ENCODE results near the gene TSPAN3.

The TSPAN3 gene

DNA sequence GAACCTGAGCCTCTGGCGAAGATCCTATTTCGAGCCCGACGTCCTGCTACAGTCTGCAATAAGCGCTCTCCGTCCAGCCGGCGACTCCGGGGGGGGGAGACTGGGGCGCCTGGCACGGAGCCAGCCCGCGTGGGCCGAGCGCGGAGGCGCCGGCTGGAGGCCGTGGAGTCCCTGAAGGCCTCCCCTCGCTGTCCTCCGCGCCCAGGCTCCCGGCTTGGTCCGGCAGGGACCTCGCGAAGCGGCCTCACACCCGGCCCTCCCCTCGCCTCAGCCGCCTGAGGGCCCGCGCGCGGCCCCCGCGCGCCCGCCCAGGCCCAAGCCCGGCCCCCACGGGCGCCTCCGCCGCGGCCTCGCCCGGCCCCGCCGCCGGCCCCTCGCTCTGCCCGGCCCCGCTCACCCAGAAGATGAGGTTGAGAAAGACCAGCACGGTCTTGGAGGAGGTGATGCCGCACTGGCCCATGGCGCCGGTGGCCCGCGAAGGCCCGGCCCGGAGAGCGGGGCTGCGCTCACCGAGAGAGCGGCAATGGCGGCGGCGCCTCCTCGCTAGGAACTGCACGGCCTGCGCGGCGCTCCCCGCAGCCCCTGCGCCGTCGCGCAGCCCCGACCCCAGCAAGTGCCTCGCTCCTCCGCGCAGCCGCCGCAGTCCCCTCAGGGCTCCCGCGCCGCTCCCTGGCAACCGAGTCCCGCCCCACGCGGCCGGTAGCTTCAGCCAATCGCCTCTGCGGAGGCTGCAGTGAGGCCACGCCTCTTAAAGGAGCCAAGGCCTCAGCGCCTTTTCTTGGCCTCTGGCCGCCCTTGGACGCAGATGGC is at the start of gene TSPAN3:
TSPAN3 (minus strand) TSS at position 615 of the 810 bp plus-strand sequence; CDS start at position 460, 155 bp downstream.
- DNase-seq, result peak; percentile 70

DNA sequence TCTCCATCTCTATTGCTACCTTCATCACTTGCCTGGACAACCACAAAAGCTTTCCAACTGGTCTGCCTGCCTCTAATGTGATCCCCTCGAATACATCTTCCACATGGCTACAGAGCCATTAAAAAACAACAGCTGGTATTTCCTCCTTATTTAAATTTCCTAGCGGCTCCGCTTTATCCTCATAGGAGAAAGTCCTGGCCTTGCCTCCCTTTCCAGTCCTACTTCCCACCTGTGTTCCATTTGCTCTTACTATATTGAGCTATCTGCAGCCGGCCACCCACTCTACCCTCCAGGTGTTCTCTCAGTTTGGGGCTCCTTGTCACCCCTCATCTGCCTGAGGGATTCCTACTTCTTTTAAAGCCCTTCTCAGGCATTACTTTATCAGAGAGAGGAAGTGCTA is 49.7 kb upstream of the TSPAN3 start:
- DNase-seq, result no peak

DNA sequence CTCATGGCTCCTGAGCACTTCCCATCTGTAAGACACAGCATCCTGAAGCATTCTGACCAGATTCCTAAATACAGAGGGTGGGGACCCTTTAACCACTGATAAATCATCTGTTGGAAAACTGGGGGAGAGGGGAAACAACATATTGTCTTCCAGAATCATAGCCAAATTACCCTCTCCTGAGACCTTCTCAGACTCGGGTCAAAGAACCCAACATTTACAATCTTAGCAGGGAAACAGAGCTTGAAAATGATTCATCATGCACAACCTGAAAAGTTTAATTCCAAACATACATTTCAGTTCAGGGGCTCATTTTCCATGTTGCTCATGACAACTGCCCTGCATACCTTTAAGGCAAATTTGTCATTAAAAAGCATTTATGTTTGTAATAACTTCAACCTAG is 48.5 kb upstream of the TSPAN3 start:
- DNase-seq, result no peak

DNA sequence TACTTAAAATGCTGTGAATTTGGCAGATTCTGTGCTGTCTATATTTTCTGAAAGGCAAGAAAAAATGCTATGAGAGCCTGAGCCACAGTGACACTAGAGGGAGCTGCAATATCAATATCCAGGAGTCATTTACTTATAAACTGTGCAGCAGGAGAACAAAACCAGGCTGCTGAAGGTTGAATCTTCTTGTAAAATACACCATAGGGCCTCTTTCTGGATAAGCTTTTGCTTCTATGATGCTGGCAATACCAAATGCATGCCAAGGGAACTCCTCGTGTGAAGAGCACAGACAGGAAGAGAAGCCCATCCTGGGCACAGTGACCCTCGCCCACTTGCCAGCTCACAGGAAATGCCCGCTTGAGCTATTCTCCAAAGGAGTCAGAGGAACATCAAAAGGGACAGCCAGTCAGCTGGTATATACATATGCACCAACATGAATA is 48.0 kb upstream of the TSPAN3 start:
- DNase-seq, result peak; percentile 36

DNA sequence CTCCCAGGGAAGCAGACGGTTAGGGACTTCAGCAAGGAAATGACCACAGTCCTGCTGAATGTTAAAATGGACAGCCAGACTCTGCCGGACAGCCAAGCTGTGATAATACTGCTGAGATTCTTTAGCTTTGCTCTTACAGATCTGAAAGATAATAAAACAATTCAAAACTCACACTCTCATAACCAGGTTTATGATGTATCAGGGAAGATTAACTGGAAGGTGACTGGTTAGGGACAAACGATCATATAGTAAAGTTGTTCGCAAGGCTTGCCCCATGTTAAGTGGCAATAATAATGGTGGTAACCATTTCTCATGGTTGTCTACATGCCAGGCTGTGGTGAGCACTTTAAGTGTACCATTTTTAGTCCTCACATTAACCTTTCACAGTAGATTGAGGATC is 44.3 kb upstream of the TSPAN3 start:
- no peak for DNase-seq

DNA sequence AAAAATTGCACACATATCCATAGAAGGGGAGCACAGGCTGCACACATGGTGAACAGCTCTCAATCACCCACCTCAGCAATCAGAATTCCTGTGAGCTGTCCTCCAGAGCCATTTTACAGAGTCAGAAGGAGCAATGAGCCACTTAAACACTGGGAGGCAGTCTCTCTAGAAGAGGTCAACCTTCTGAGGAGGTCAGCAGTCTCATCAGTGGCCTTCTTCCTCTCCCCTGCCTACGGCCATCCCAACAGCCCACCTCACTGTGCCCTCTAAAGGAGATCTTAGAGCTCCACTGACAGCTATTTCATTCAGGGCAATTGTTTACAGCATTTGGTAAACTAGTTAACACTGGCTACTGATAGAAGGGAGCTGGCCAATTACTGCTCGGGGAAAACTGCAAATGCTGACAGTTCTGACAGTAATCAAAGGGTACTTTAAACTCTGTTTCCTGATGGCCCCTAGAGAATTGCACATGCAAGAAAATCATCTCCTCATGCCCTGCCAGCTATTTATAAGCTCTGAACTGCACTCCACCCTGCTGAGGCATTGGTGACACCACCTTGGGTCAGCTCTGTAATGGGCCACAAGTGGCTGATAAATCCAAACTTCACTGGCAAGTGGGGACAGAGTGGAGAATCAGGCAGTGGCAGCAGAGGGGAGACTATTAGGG is 42.1 kb upstream of the TSPAN3 start:
- no peak for DNase-seq

DNA sequence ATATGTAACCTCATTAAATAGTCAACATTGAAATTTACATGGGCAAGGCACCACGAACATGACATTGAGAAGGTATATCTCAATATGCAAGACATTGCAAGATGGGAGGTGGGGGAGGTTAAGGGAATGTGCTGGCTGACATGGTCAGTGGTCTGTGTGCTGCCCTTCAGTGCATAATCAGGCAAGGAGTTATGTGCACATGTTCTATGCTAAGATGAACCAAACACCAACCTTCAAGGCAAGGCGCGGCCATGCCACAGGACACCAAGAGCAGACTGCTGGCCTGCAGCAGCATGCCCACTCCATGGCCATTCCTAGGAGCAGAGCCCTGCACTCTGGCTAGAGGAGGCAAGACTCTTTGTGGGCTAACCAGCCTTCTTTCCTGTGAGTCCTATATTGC is 40.9 kb upstream of the TSPAN3 start:
- DNase-seq, result no peak

DNA sequence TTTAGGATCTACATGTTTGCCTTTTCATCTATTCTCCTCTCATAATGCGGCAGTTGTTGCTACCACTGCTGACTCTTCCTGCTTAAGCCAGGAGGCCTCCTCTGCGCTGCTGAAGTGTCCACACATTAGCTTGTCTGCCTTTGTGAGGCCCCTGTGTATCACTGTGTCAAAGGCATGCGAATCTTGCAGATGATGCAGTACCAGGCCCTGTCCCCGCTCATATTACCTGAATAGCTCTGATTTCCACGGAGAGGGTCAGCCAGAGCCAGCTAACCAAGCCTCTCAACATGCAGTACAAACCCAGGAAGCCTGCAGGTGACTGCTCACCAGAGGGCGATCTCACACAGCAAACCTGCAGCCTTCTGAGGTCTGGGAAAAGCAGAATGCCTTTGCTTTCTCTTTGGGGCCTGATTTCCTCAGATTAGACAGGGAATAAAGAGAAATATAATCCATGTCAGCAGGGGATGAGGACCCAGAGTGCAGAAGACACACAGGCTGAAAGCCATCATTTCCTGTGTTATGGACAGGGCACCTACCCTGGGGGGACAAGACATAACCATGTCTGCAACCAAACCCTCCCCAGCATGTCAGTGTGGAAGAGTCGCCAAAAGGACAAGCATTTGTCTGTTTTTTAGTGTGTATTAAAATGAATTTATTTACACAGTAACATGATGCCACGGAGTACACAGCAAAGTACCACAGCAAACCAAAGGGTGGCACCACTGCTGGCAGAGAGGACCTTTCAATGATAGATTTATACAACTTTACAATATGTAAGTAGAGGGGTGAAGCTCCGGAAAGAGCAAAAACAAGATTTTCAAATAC is 36.8 kb upstream of the TSPAN3 start:
- peak; percentile 1 for DNase-seq

DNA sequence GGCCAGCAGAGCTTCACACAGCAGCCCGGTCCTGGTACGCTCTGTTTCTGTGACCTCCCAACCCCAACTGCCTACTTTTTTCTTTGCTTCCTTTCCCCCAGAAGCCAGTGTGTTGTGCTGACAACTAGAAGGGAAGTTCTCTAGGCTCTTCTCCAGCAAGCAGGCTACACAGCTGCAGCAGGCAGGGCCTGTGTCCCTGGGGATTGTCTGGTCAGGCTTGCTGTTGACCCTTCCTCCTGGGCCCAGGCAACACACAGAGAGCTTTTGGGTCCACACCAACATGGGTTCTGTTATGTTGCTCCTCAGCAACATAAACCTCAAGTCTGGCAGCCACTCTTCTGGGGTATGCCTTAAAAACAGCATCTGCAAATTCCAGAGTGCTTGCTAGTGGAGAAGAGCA is 36.2 kb upstream of the TSPAN3 start:
- DNase-seq, result no peak

DNA sequence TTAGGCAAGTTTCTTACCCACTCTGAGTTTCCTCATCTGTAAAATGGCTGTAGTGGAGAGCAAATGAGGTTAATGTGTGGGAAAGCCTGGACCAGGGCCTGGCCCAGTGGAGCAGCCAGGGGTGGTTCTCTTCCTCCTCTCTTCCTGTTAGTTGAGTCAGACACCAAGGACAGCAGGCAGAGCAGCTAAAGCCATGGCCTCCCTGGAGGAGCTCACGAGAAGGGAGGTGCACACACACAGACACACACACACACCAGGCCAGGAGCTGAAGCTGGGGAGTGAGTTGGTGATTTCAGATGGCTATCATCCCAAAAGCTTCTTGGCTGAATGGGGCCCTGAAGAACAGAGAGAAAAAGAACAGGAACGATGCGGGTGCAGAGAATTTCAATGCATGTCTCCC is 33.2 kb upstream of the TSPAN3 start:
- no peak for DNase-seq

DNA sequence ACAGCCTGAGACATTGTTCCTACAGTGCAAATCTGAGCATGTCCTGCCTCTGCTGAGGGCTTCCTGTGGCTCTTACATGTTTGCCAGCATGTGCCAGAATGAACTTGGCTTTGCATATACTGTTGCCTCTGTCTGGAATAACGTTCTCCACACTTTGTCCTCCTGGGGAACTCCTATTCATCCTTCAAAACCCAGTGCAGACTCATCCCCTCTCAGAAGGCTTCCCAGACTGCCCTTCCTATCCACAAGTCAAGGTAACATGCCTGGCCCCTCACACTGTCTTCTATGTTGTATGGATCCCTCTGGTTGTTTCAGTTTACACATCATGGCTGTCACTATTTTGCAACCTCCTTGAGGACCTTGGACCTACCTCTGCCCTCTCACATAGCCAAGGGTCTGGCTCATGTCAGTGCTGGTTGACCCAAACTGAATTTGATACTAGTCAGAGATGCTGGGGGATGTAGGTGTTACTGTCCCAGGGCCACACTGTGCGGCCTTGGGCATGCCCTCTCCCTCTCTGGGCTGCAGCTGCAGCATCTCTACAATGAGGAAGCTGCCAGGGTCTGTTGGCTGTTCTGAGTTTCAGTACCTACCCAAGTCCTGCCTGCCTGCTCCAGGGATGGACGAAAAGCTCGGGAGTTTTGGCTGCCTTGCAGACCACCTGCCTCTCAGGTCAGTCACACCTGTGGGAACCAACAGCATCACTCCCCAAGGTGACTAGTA is 29.0 kb upstream of the TSPAN3 start:
- DNase-seq, result no peak

DNA sequence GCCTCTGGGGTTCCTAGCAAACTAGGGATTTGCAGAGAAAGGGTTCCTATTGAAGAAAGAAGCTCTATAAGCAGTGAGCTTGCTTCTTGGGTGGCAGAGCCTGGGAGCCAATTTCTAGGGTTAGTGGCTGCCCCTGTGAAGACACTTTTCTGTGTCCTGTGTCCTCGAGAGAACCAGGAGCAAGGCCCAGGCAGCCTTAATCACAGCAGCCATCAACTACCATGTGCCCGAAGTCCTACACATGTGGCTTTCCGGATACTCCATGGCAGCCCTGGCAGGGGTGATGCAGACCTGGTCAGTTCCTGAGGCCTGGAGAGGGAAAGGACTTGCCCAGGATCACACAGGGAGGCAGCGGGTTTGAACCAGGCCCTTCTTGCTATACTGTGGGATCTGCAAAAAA is 27.7 kb upstream of the TSPAN3 start:
- DNase-seq, result no peak

DNA sequence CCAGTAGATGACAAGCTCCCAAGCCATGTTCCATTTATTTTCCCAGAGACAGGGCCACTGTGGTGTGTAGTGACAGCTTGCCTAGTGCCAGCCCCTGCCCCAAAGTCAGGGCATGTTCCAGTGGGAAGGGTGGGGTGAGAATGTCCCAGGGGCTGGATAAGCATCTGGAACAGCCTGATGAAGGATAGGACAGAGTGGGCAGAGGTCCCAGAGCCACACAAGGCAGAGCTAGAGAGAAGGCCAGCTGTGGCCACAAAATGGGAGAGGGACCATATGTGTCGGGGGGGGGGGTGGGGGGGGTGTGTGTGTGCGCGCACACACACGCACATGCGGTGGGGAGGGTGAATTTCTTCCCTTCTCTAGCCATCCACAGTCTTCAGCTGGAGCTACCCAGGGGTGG is 27.0 kb upstream of the TSPAN3 start:
- no peak for DNase-seq

DNA sequence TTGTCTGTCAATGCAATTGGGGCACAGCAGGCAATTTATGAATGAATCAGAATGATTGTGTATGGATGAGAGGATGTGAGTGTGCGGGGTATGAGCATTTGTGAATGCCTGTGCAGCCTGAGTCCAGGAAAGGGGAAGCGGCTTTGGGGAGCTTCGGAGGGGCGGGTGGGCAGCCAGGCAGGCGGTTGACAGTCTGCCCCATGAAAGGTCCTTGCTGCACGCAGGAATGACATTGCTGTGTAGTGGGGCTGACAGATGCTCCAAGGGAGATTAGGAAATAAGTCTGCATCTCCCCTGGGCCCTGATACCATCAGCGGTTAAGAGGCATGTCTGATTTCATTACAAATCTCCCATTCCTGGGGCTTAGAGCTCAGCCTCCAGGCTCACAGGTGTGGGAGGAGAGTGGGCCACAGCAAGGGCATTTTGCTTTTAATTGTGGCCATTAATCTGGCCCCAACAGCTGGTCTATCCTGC is 26.4 kb upstream of the TSPAN3 start:
- DNase-seq, result no peak

DNA sequence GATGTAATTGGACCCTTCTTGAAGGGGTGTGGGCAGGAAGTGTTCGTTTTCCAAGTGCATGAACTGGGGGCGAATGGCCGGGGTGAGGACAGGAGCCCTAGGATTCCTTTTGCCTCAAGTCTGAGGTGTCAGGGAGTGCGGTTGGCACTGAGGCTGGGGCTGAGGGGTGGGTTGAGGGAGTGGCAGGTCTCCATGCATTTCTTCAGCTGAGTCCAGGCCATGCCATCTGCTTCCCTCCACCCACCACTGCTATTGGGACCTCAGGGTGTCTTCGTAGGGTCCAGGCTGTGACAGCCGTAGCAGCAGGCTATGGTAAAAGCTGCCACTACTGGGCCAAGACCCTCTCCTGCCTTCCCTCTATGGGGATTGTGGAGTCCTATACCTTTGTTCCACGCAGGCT is 25.6 kb upstream of the TSPAN3 start:
- DNase-seq, result no peak

DNA sequence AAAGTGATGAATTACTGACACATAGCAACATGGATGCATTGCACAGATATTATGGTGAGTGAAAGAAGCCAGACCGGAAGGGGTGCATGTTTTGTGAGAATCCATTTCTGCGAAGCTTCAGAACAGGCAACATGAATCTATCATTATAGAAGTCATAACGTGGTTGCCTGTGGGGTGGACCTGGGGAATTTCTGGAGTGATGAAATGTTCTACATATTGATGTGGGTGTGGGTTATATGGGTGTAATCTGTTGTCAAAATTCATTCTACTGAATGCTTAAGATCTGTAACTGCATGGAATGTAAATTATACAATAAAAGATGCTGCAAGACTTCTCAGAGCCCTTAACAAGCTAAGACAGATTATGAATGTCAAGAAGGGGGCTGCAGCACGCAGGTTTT is 25.2 kb upstream of the TSPAN3 start:
- DNase-seq, result no peak

DNA sequence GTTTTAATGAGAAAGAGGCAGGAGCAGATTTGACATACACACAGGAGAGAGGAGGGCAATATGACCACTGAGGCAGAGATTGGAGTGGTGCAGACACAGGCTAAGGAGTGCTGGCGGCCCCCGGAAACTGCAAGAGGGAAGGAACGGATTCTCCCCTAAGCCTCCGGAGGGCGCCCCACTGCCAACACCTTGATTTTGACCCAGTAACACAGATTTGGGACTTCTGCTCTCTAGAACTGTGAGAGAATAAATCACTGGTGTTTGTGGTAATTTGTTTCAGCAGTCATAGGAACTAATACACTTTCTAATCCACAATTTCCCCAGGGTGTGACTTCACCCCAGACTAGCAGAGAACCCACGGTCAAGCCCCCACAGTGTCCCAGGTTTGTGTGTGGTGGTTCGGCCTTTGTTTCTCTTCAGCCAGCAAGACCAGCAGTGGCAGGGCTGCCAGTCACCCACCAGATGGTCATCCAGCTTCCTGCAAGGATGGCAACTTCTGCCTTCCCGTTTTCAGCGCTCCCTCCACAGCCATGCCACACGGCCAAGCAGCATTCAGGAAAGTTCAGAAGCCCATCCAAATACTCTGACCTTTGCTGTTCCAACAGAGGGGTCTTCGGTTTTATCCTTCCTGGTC is 23.6 kb upstream of the TSPAN3 start:
- DNase-seq, result no peak

DNA sequence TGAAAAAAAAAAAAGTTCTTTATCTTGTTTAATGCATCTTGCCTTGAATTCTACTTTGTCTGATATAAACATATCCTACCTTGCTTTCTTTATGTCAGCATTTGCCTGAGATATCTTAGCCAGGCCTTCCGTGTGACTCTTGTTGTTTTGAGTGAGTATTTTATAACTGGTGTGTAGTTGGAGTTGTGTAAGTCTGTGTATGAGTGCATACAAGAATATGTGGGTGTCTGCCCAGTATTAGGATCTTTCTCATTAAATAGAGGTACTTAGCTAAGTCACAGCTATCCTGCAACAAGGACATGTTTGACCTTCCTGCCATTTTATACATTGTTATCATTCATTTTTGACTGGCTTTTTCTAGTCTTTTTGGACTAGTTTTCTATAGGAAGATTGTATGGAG is 22.5 kb upstream of the TSPAN3 start:
- no peak for DNase-seq

DNA sequence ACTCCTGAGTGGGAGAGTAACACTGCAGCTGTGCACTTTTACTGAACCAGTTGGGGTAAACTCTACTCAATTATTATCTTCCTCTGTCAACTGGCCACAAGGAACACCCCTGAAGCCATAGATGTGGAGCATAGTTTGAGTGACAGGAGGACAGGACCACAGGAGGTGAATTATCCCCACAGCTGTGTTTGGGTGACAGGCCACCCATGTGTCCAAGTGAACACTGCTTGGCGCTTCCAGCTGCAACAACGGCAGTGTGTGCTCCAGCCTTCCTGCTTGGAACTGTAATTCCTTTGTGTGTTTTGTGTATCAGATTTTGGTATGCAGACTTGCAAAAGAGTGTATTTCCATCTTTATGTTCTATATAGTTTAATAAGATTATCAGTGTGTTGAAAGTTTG is 20.2 kb upstream of the TSPAN3 start:
- DNase-seq, result no peak

DNA sequence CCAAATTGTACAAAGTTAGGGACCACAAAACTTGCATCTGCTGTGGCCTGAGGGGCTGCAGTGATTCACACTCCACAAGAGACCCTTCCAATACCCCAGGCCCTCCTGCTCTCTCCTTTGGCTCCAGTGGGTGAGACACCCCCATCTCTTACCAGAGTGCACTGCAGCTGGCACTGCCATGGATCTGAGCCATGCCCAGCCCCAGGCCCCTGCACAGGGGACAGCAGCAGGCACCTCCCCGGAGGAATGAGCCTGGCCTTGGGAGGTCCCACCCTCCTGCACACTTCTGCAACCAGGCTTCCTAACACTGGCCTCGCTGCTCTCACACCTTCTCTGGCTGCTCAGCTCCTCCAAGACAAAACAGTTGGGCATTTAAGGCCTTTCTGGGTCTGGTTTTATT is 16.3 kb upstream of the TSPAN3 start:
- no peak for DNase-seq

DNA sequence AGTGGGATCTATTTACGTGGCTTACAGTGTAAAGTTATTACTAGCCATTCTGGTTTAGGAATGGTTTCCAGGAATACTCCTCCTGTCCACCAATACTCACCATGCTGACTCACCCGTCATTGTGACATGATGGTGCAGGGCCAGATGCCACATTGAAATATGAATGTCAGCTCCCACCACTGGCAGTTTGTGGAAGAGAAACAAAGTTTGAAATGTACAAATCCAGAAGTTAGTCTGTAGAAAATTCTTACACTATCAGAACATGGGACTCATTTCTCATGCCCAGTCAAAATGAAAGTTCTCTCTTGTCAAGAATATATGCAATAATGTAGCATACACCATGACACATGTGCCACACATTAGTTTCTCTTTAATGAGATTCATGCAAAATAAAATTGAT is 14.4 kb upstream of the TSPAN3 start:
- no peak for DNase-seq

DNA sequence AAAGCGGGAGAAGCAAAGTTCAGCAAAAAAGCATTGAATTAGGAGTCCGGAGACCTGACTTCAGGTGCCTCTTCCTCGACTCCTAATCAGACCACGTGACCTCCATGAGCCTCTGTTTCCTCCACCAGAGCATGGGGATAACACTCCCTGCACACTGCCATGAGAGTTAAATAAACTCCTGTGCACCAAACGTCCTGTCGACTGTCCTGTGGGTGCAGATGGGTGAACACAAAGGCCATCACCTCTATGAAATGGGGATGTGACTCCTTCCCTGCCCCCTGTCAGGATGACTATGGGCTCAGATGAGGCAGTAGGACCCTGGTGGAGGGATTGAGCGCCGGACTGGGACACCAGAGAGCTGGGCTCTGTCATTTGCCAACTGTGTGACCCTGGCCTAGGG is 13.5 kb upstream of the TSPAN3 start:
- DNase-seq, result no peak

Measured in DMS79 treated with DMSO at 0.1 percent for 48 hours (cell line).